HEK293T (cell line): ENCODE measurements around the gene C13orf42.

Experiments
- BHLHE40 ChIP-seq: fragments of 450-650 bp; IDR thresholded peaks from 2 replicates; pipeline ENCODE4 v1.6.1; 2016; ENCODE audit warnings: mild to moderate bottlenecking, moderate library complexity, borderline replicate concordance
- FOXA1 ChIP-seq: fragments of 450-650 bp; IDR thresholded peaks from 2 replicates; pipeline ENCODE4 v1.6.1; 2016; ENCODE audit warnings: mild to moderate bottlenecking
- FOXM1 ChIP-seq: fragments of 450-650 bp; IDR thresholded peaks from 2 replicates; pipeline ENCODE4 v1.6.1; 2017; ENCODE audit warnings: mild to moderate bottlenecking, borderline replicate concordance
- NFRKB ChIP-seq: fragments of 450-650 bp; IDR thresholded peaks from 2 replicates; pipeline ENCODE4 v1.6.1; 2016; ENCODE audit warnings: mild to moderate bottlenecking, moderate library complexity
- SUZ12 ChIP-seq: fragments of 450-650 bp; IDR thresholded peaks from 2 replicates; pipeline ENCODE4 v1.6.1; 2016; ENCODE audit warnings: mild to moderate bottlenecking
- TF ChIP-seq, protein P1 (sequence below): fragments of 450-650 bp; IDR thresholded peaks from 2 replicates; pipeline ENCODE4 v1.6.1; 2016

DNA sequence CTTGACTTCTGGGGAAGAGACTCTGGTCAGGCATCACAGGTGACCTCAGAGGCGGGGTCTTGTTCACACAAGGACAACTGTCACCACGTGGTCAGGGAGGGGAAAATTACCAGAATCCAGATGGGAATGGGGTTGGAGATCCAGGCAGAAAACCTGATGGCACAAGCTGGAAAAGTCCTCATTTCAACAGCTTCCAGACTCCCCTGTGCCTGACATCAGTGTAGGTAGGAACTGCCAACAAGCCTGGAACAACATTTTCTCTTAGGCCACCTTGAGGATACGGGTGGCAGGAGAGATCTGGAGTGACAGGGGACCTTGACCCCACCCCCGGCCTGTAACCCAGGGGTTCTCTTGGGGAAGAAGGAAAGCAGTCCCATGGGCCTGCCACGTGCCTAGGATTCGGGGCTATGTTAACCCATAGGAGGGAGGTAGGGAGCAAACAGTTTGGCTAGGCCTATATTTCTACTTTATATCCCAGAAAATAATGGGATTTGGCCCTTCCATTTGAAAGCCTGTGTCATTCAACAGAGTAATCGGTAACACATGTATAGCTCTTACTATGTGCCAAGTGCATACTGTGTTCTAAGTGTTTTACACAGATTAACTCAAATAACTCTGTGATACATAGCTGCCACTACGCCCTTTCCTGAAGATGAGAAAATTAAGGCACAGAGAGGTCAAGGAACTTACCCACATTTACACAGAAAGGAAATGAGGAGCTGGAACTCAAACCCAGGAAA lies 44.9 kb upstream of the C13orf42 start:
- TF ChIP-seq SUZ12 (no peak), BHLHE40 (no peak), FOXA1 (no peak), FOXM1 (no peak), NFRKB (no peak)
- TF ChIP-seq, protein P1, sequence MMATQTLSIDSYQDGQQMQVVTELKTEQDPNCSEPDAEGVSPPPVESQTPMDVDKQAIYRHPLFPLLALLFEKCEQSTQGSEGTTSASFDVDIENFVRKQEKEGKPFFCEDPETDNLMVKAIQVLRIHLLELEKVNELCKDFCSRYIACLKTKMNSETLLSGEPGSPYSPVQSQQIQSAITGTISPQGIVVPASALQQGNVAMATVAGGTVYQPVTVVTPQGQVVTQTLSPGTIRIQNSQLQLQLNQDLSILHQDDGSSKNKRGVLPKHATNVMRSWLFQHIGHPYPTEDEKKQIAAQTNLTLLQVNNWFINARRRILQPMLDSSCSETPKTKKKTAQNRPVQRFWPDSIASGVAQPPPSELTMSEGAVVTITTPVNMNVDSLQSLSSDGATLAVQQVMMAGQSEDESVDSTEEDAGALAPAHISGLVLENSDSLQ = no peak
